Spleen (tissue), 7 donors: ENCODE results near the gene ZNF646.

ENCODE experiments used
- CTCF ChIP-seq, 11 experiments: fragments of 200-600 bp in 7 of 11; fragments of 450-650 bp in 4 of 11; sonication (generic) in 4 of 11; IDR thresholded peaks in 8 of 11; conservative IDR thresholded peaks in 3 of 11; 1 replicate in 7 of 11; 2 replicates in 4 of 11; pipeline versions ENCODE4 v1.4.0 to v1.8.0; 2016 to 2021; ENCODE audit warnings: antibody characterized with exemption in 11 of 11, inconsistent platforms in 4 of 11, mild to moderate bottlenecking in 1 of 11
- POLR2A ChIP-seq, 3 donors: fragments of 450-650 bp; IDR thresholded peaks; one replicate each; pipeline ENCODE4 v1.5.1; 2017; ENCODE audit warnings: antibody characterized with exemption in 3 of 3, mild to moderate bottlenecking in 1 of 3
- POLR2AphosphoS5 ChIP-seq, 3 donors: sonication (generic); formaldehyde crosslinking; IDR thresholded peaks; one replicate each; pipeline ENCODE4 v1.5.1; 2017; ENCODE audit warnings: antibody characterized with exemption in 3 of 3
- donor health status: DM: no; HTN: no; CAD: no; lungs with moderate emphysema.
- donor health status: DM: no; HTN: no; CAD: no.
- donor health status: DM: no; HTN: no; CAD: no.

GRCh38 chr16:31061813-31062440, 12.3 kb upstream of the ZNF646 start:
- no peak for TF ChIP-seq CTCF (IDR thresholded peaks at IDR 0.05 in 8 of 11, conservative IDR thresholded peaks at IDR 0.05 in 3 of 11)
- TF ChIP-seq POLR2A (IDR thresholded peaks at IDR 0.05): no peak
- TF ChIP-seq POLR2AphosphoS5 (IDR thresholded peaks at IDR 0.05): peak in 2 of 3 donors; percentile 17 to 37
